ENCODE results near the gene SLC16A9. TPM values are rescaled to one million over a fixed set of nuclear protein-coding genes. Genes with fewer than 3 reads are reported as not detected.

Gene SLC16A9
- polyA plus RNA-seq, 1 of the 3 experiments (the other 2 are of a cell fraction) = 4.7 TPM

- ChIA-PET CTCF (interaction anchor here (0.9 to 3.4 kb wide), 7 partner anchors 14 to 202 kb away, joined by 3 to 15 read pairs (median 6); no protein-coding TSS in a partner anchor), POLR2A (no interaction called here)
- Histone ChIP-seq H4K20me1 (ENCODE audit: insufficient read depth) (no peaks in the 10 kb centered on the region; the same call in 1 of the 2 replicates), H3K79me2 (ENCODE audit: insufficient read depth) (no peaks in the 10 kb centered on the region), H3K36me3 (replicated peaks in 1 of 2; ENCODE audit: control insufficient read depth in 1 of 2, insufficient read depth in 2 of 2, low read length in 1 of 2) (no peaks in the 10 kb centered on the region), H3K4me2 (no peak overlapping the region), H3K4me3 (ENCODE audit: low read depth in 2 of 2, low read length in 1 of 2) (no peak overlapping the region), H3K9me2 (no peaks in the 10 kb centered on the region), H3F3A (replicated peaks; ENCODE audit: insufficient read depth) (no peaks in the 10 kb centered on the region), H3K27me3 (ENCODE audit: insufficient read depth) (no peaks in the 10 kb centered on the region), H2AFZ (ENCODE audit: low read depth) (no peak overlapping the region), H3K27ac (ENCODE audit: low read depth in 2 of 2, low read length in 1 of 2) (no peak overlapping the region), H3K9me3 (no peaks in the 10 kb centered on the region), H3K4me1 (ENCODE audit: control insufficient read depth in 1 of 2, insufficient read depth in 2 of 2, low read depth in 1 of 2, low read length in 1 of 2) (peaks cover 13 to 14% of the 10 kb centered on the region in 2 experiments), H3K9ac (no peak overlapping the region)
- TF ChIP-seq ELF1 (IDR thresholded peaks at IDR 0.05) (no peak), JUND (IDR thresholded peaks at IDR 0.05) (no peak), TEAD4 (IDR thresholded peaks at IDR 0.05; ENCODE audit: borderline replicate concordance, insufficient read depth) (no peak), ZBTB33 (IDR thresholded peaks at IDR 0.05; ENCODE audit: borderline replicate concordance, low read depth) (no peak), REST (IDR thresholded peaks at IDR 0.05; ENCODE audit: low read depth, low read length) (no peak), PBX3 (IDR thresholded peaks at IDR 0.05) (no peak), USF1 (IDR thresholded peaks at IDR 0.05; ENCODE audit: borderline replicate concordance, low read depth) (no peak)
- no peak for DNase-seq
- WGBS (ENCODE audit: low lambda C conversion rate) = 75% methylated on average over 4 of the region's 4 CpGs
Measured at GRCh38 chr10:59607970-59608369, 101.7 kb downstream of the SLC16A9 start.

- DNase-seq = peak; percentile 55
- Histone ChIP-seq H3K4me2 (peak overlapping the region; percentile 27; the same call in 1 of the 2 replicates), H3K9ac (no peak overlapping the region), H2AFZ (ENCODE audit: low read depth) (no peak overlapping the region; the same call in 1 of the 2 replicates), H3F3A (replicated peaks; ENCODE audit: insufficient read depth) (no peaks in the 10 kb centered on the region), H3K36me3 (replicated peaks in 1 of 2; ENCODE audit: control insufficient read depth in 1 of 2, insufficient read depth in 2 of 2, low read length in 1 of 2) (no peaks in the 10 kb centered on the region), H3K9me3 (no peaks in the 10 kb centered on the region), H3K27me3 (ENCODE audit: insufficient read depth) (no peaks in the 10 kb centered on the region), H3K79me2 (ENCODE audit: insufficient read depth) (no peaks in the 10 kb centered on the region), H3K27ac (ENCODE audit: low read depth in 2 of 2, low read length in 1 of 2) (peak overlapping the region; percentile 11 to 72; a peak in 3 of 4 replicates), H4K20me1 (ENCODE audit: insufficient read depth) (no peaks in the 10 kb centered on the region; the same call in 1 of the 2 replicates), H3K9me2 (no peaks in the 10 kb centered on the region), H3K4me1 (ENCODE audit: control insufficient read depth in 1 of 2, insufficient read depth in 2 of 2, low read depth in 1 of 2, low read length in 1 of 2) (peaks cover 13 to 14% of the 10 kb centered on the region in 2 experiments), H3K4me3 (ENCODE audit: low read depth in 2 of 2, low read length in 1 of 2) (no peak overlapping the region)
- WGBS (ENCODE audit: low lambda C conversion rate) = 8% methylated on average over 1 of the region's 1 CpG
- ChIA-PET POLR2A (no interaction called here), CTCF (interaction anchor here (1.1 to 3.4 kb wide), 4 partner anchors 16 to 21 kb away, joined by 3 to 15 read pairs (median 8); no protein-coding TSS in a partner anchor)
- peak; percentile 38; the same call in 1 of the 2 replicates for TF ChIP-seq FOXJ3 (CRISPR knock-in tag; IDR thresholded peaks at IDR 0.05)
- peak; percentile 42; the same call in 1 of the 2 replicates for TF ChIP-seq POLR2AphosphoS5 (IDR thresholded peaks at IDR 0.05; ENCODE audit: low read depth, low read length)
- peak; percentile 56 to 93; a peak in 3 of 4 replicates for TF ChIP-seq EP300 (IDR thresholded peaks at IDR 0.05; ENCODE audit: borderline replicate concordance in 1 of 2, low read depth in 1 of 2, low read length in 1 of 2)
- peak; percentile 90 for TF ChIP-seq PBX3 (IDR thresholded peaks at IDR 0.05)
- TF ChIP-seq EZH2phosphoT487 (IDR thresholded peaks at IDR 0.05; ENCODE audit: borderline replicate concordance, low read depth) = no peak
- no peak for TF ChIP-seq FOXM1 (IDR thresholded peaks at IDR 0.05; ENCODE audit: low read depth)
- no peak for TF ChIP-seq ZBTB33 (IDR thresholded peaks at IDR 0.05; ENCODE audit: borderline replicate concordance, low read depth)
- TF ChIP-seq FOSL2 (IDR thresholded peaks at IDR 0.05; ENCODE audit: borderline replicate concordance, low read depth) = peak; percentile 74
- no peak for TF ChIP-seq GABPA (IDR thresholded peaks at IDR 0.05; ENCODE audit: low read depth)
Measured at GRCh38 chr10:59606551-59606961, 103.1 kb downstream of the SLC16A9 start.
